ENCODE results near the gene CNTN1.

DNA sequence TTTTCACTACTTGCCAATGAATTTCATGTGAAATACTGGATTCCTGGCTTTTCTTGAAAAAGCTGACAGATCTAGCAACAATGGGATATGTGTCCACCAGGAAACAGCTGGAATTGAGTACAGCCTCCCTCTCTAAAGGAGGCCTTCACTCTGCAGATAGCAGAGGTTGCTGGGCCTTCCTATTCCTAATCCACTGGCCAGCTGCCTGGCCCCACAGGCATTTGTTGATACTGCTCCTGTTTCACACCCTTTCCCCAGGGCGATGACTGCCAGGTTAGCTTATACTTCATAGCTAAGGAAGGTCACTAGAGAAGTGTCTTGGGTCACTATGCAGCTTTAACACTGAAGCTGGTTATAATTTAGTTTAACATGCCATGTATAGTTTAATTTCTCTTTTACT lies 408.3 kb downstream of the CNTN1 start:
- TF ChIP-seq POLR2AphosphoS5 (IDR thresholded peaks at IDR 0.05; ENCODE audit: low read depth, low read length) (no peak), POLR2A (IDR thresholded peaks at IDR 0.05; ENCODE audit: borderline replicate concordance, extremely low read depth, insufficient read depth, insufficient read length) (no peak), CTCF (IDR thresholded peaks at IDR 0.05 in 2 of 3, conservative IDR thresholded peaks at IDR 0.05 in 1 of 3; ENCODE audit: borderline replicate concordance in 1 of 3, insufficient read depth in 1 of 3, low read depth in 2 of 3, low read length in 2 of 3) (no peak), EZH2 (IDR thresholded peaks at IDR 0.05) (no peak), RAD21 (IDR thresholded peaks at IDR 0.05; ENCODE audit: low read depth) (no peak), SIN3A (IDR thresholded peaks at IDR 0.05; ENCODE audit: low read depth) (no peak), REST (IDR thresholded peaks at IDR 0.05; ENCODE audit: low read depth) (no peak), SRF (IDR thresholded peaks at IDR 0.05; ENCODE audit: low read depth) (no peak), CEBPB (IDR thresholded peaks at IDR 0.05; ENCODE audit: low read depth) (no peak), ELF1 (IDR thresholded peaks at IDR 0.05; ENCODE audit: borderline replicate concordance, low read depth) (no peak), MAX (IDR thresholded peaks at IDR 0.05) (no peak), YY1 (IDR thresholded peaks at IDR 0.05; ENCODE audit: extremely low read depth, insufficient replicate concordance, low read depth, low read length) (no peak)

Measured in HCT116 (cell line).